ENCODE results near the gene MLANA. TPM values are rescaled to one million over a fixed set of nuclear protein-coding genes. Genes with fewer than 3 reads are reported as not detected.

Gene MLANA
- total and polyA plus RNA-seq, 9 donors: 0.44 to 5.7 (median 0.66) TPM; not detected in 1

DNA sequence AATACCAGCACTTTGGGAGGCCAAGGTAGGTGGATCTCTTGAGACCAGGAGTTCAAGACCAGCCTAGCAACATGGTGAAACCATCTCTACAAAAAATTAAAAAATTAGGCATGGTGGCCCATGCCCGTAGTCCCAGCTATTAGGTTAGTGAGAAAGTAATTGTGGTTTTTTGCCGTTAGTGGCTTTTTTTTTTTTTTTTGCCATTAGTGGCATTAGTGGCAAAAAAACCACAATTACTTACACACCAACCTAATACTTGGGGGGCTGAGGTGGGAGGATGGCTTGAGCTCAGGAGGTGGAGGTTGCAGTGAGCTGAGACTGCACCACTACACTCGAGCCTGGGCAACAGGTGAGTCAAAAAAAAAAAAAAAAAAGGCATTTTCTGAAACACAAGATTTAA, 27.8 kb downstream of the MLANA start:
- DNase-seq: no peak
- Histone ChIP-seq H3K27me3 (ENCODE audit: control insufficient read depth, insufficient read depth, low read length) (no peaks in the 10 kb centered on the region), H3K27ac (ENCODE audit: low read length) (no peak overlapping the region), H3K36me3 (ENCODE audit: control insufficient read depth, insufficient read depth, low read length) (peaks cover 23% of the 10 kb centered on the region), H3K4me1 (ENCODE audit: control insufficient read depth, insufficient read depth, low read length) (no peaks in the 10 kb centered on the region), H3K4me3 (ENCODE audit: low read length) (no peak overlapping the region), H3K9me3 (replicated peaks; ENCODE audit: control insufficient read depth, low read depth, low read length) (no peaks in the 10 kb centered on the region)
- WGBS (ENCODE audit: insufficient coverage): no CpG with 5 or more reads among the region's 3 CpGs

DNA sequence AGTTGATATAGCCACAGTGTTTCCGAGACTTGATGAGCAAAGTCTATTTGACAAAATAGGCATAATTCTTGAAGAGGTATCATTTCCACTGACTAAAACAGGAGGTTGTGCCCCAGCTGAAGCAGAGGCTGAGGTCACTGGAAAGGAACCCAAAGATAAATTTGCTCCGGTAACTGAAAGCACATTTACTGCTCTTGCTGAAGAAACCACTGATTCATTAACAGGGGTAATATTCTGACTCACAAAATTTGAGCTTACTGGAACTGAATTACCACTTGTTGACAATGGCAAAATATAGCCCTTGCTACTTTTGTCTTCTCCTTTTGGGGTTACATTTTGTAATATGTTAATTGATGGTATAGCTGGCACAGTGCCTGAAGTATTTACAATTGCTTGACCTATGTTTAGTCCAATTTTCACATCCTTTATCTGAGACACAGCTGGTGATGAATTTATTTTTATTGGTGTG, 30.2 kb downstream of the MLANA start:
- H3K27me3 ChIP-seq (ENCODE audit: control insufficient read depth, insufficient read depth, low read length): no peaks in the 10 kb centered on the region
- H3K27ac ChIP-seq (ENCODE audit: low read length): no peak overlapping the region
- H3K4me3 ChIP-seq (ENCODE audit: low read length): no peak overlapping the region
- WGBS (ENCODE audit: insufficient coverage): 100% methylated on average over 1 of the region's 2 CpGs
- no peaks in the 10 kb centered on the region for H3K4me1 ChIP-seq (ENCODE audit: control insufficient read depth, insufficient read depth, low read length)
- H3K9me3 ChIP-seq (replicated peaks; ENCODE audit: control insufficient read depth, low read depth, low read length): no peaks in the 10 kb centered on the region
- peaks cover 23% of the 10 kb centered on the region for H3K36me3 ChIP-seq (ENCODE audit: control insufficient read depth, insufficient read depth, low read length)
- DNase-seq: no peak

DNA sequence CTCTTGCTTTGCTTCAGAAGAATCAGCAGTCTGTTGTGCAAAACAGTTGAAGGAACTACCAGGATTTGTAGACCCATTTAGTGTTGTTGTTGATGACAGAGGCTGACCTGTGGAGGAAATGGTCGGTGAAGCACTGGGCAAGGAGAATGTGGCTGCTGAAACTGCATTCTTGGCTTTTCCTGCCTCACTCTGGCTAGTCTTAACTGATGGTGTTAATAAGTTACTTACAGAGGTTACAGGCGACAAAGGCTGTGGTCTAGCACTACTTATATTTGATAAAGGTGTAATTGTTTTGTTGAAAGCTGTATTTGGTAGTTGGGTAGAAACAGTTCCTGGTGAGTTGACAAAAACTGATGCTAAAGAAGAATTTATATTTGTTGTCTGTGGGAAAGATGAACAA, 31.5 kb downstream of the MLANA start:
- DNase-seq: no peak
- peaks cover 23% of the 10 kb centered on the region for H3K36me3 ChIP-seq (ENCODE audit: control insufficient read depth, insufficient read depth, low read length)
- no peak overlapping the region for H3K27ac ChIP-seq (ENCODE audit: low read length)
- H3K9me3 ChIP-seq (replicated peaks; ENCODE audit: control insufficient read depth, low read depth, low read length): no peaks in the 10 kb centered on the region
- no peaks in the 10 kb centered on the region for H3K27me3 ChIP-seq (ENCODE audit: control insufficient read depth, insufficient read depth, low read length)
- WGBS (ENCODE audit: insufficient coverage): 100% methylated on average over 2 of the region's 2 CpGs
- no peaks in the 10 kb centered on the region for H3K4me1 ChIP-seq (ENCODE audit: control insufficient read depth, insufficient read depth, low read length)
- H3K4me3 ChIP-seq (ENCODE audit: low read length): no peak overlapping the region

DNA sequence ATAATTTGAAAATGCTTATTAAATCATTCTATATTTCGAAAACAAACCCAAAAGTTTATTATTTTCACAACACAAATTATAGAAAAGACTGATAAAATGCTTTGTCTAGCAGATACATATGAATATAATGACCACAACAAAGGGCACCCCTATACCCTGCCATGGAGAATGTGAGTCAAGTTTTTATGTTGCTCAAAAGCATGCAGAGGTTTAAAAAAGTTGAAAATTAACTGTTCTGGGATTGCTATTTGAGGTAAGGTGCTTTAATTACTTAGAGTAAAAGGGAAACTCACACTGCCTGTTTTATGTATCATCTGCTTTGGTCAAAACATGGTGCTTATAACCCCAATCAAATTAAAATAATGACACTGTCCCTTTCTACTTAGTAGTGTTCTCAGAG, 41.0 kb downstream of the MLANA start:
- WGBS (ENCODE audit: insufficient coverage): no CpG with 5 or more reads among the region's 1 CpG
- H3K27me3 ChIP-seq (ENCODE audit: control insufficient read depth, insufficient read depth, low read length): no peaks in the 10 kb centered on the region
- no peaks in the 10 kb centered on the region for H3K4me1 ChIP-seq (ENCODE audit: control insufficient read depth, insufficient read depth, low read length)
- no peak for DNase-seq
- no peak overlapping the region for H3K4me3 ChIP-seq (ENCODE audit: low read length)
- H3K36me3 ChIP-seq (ENCODE audit: control insufficient read depth, insufficient read depth, low read length): peaks cover 5% of the 10 kb centered on the region
- no peak overlapping the region for H3K27ac ChIP-seq (ENCODE audit: low read length)
- H3K9me3 ChIP-seq (replicated peaks; ENCODE audit: control insufficient read depth, low read depth, low read length): no peaks in the 10 kb centered on the region

DNA sequence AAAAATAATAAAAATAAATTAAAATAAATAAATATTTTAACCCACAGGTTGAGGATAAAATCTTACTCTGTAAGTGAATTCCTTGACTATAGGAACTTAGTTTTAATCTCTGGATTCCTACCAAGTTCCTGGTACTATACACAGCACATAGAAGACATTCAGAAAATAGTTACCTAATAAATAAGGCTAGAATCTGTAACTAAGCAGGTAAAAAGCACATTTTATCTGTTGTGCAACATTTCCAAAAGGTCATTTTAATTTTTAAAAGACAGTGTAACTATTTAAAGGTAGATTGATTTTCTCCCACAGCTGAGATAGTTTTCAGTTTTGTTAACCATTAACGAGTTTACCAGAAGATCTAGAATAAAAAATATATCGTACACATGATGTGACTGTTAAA, 47.8 kb downstream of the MLANA start:
- no peak for DNase-seq
- Histone ChIP-seq H3K9me3 (replicated peaks; ENCODE audit: control insufficient read depth, low read depth, low read length) (no peaks in the 10 kb centered on the region), H3K36me3 (ENCODE audit: control insufficient read depth, insufficient read depth, low read length) (no peaks in the 10 kb centered on the region), H3K27me3 (ENCODE audit: control insufficient read depth, insufficient read depth, low read length) (no peaks in the 10 kb centered on the region), H3K27ac (ENCODE audit: low read length) (no peak overlapping the region), H3K4me3 (ENCODE audit: low read length) (no peak overlapping the region), H3K4me1 (ENCODE audit: control insufficient read depth, insufficient read depth, low read length) (no peaks in the 10 kb centered on the region)
- WGBS (ENCODE audit: insufficient coverage): no CpG with 5 or more reads among the region's 2 CpGs

DNA sequence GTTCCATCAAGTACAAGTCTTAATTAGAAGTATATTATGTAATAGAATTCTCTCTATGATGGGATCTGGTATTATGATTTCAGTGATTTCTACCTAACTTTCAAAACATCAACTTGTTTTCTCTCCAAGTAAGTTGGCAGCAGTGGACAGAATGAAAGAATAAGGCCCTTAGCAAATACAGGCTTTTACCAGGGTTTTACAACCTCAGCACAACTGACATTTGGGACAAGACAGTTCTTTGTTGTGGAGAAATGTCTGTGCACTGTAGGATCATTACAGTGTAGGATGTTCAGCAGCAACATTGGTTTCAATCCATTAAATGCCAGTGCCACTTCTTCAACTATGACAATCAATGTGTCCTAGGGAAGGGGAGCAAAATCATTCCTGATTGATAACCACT, 48.8 kb downstream of the MLANA start:
- Histone ChIP-seq H3K4me1 (ENCODE audit: control insufficient read depth, insufficient read depth, low read length) (no peaks in the 10 kb centered on the region), H3K27ac (ENCODE audit: low read length) (no peak overlapping the region), H3K27me3 (ENCODE audit: control insufficient read depth, insufficient read depth, low read length) (no peaks in the 10 kb centered on the region), H3K4me3 (ENCODE audit: low read length) (no peak overlapping the region), H3K36me3 (ENCODE audit: control insufficient read depth, insufficient read depth, low read length) (no peaks in the 10 kb centered on the region), H3K9me3 (replicated peaks; ENCODE audit: control insufficient read depth, low read depth, low read length) (no peaks in the 10 kb centered on the region)
- DNase-seq: no peak

DNA sequence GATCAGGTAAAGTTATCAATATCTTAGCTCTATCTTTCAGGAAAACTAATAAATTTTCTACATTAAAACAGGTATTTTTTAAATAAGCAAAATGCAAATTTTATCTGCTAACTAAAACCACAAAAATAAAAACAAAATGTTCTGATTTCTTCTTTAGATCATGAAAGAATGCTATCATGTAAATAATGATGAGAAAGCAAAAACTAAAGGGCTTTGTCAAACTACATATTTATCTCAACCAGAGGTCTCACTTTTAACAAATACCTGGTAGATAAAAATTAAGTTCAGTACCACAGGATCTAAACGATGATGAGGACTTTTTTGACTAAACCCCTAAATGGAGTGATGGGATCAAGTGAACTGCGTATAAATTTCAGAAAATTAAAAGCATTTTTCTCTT, 50.5 kb downstream of the MLANA start:
- no CpG with 5 or more reads among the region's 2 CpGs for WGBS (ENCODE audit: insufficient coverage)
- H3K27me3 ChIP-seq (ENCODE audit: control insufficient read depth, insufficient read depth, low read length): no peaks in the 10 kb centered on the region
- H3K9me3 ChIP-seq (replicated peaks; ENCODE audit: control insufficient read depth, low read depth, low read length): no peaks in the 10 kb centered on the region
- H3K4me3 ChIP-seq (ENCODE audit: low read length): no peak overlapping the region
- H3K4me1 ChIP-seq (ENCODE audit: control insufficient read depth, insufficient read depth, low read length): no peaks in the 10 kb centered on the region
- no peak overlapping the region for H3K27ac ChIP-seq (ENCODE audit: low read length)
- no peaks in the 10 kb centered on the region for H3K36me3 ChIP-seq (ENCODE audit: control insufficient read depth, insufficient read depth, low read length)
- DNase-seq: no peak

DNA sequence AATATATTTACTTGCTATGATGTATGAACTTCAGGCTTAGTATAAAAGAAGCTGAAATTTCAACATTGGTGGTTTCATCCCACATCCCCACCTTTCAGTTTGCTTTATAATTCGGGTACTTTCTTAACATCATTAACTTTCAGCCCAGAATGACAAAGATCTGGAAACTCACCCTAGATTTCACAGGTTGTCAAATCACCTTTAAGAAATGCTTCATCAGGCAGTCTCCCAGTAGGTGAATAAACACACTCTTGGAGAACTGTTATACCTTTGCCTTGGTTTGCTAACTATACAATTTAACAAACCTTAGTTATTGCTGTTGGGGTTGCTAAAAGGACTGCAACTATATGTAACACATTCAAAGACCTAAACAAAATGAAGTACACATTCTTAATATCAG, 54.4 kb downstream of the MLANA start:
- no peak for DNase-seq
- Histone ChIP-seq H3K9me3 (replicated peaks; ENCODE audit: control insufficient read depth, low read depth, low read length) (no peaks in the 10 kb centered on the region), H3K36me3 (ENCODE audit: control insufficient read depth, insufficient read depth, low read length) (no peaks in the 10 kb centered on the region), H3K4me3 (ENCODE audit: low read length) (no peak overlapping the region), H3K27me3 (ENCODE audit: control insufficient read depth, insufficient read depth, low read length) (no peaks in the 10 kb centered on the region), H3K4me1 (ENCODE audit: control insufficient read depth, insufficient read depth, low read length) (no peaks in the 10 kb centered on the region), H3K27ac (ENCODE audit: low read length) (no peak overlapping the region)
- 100% methylated on average over 1 of the region's 1 CpG for WGBS (ENCODE audit: insufficient coverage)

DNA sequence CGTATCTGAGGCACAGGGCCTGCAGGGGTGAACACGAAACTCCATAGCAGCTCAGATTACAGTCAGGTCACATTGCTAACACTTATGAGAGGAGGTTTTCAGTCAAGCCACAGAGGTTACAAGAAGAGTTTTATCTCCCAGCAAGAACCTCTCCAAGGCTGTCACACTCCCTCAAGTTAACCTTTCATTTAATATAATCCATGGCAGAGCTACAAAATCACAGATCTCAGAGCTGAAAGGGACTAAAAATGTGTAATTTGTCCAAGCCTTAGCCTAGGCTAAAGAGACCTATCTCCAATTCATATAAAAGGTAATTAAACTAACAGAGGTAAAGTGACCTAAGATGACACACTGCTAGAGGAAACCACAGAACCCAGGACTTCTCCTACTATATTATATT, 57.2 kb downstream of the MLANA start:
- no CpG with 5 or more reads among the region's 2 CpGs for WGBS (ENCODE audit: insufficient coverage)
- Histone ChIP-seq H3K27ac (ENCODE audit: low read length) (no peak overlapping the region), H3K36me3 (ENCODE audit: control insufficient read depth, insufficient read depth, low read length) (no peaks in the 10 kb centered on the region), H3K4me1 (ENCODE audit: control insufficient read depth, insufficient read depth, low read length) (no peaks in the 10 kb centered on the region), H3K4me3 (ENCODE audit: low read length) (no peak overlapping the region), H3K27me3 (ENCODE audit: control insufficient read depth, insufficient read depth, low read length) (no peaks in the 10 kb centered on the region), H3K9me3 (replicated peaks; ENCODE audit: control insufficient read depth, low read depth, low read length) (no peaks in the 10 kb centered on the region)
- peak; percentile 12 for DNase-seq

DNA sequence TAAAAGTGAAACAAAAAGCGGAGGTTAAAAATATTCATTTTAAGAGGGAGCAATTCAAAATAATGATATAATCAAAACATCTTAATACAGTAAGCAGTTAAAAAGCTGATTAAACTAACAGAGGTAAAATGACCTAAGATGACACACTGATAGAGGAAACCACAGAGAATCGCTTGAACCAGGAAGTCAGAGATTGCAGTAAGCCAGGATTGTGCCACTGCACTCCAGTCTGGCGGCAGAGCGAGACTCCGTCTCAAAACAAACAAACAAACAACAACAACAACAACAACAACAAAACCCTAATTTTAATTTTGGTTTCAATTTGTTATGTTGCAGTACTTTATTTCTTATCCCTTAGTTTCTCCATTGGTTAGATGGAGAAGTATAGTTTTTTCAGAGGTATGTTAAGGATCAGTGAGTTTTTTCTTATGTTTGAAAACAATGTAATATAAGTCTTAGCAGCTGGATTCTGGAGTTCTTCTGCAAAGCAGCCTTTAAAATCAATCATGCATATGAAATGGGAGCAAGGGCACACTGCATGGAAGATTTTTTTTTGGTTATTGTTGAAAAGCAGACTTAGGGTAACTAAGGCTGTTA, 58.5 kb downstream of the MLANA start:
- peak; percentile 8 for DNase-seq
- Histone ChIP-seq H3K36me3 (ENCODE audit: control insufficient read depth, insufficient read depth, low read length) (no peaks in the 10 kb centered on the region), H3K27me3 (ENCODE audit: control insufficient read depth, insufficient read depth, low read length) (no peaks in the 10 kb centered on the region), H3K27ac (ENCODE audit: low read length) (no peak overlapping the region), H3K4me3 (ENCODE audit: low read length) (no peak overlapping the region), H3K4me1 (ENCODE audit: control insufficient read depth, insufficient read depth, low read length) (no peaks in the 10 kb centered on the region), H3K9me3 (replicated peaks; ENCODE audit: control insufficient read depth, low read depth, low read length) (no peaks in the 10 kb centered on the region)
- WGBS (ENCODE audit: insufficient coverage): no CpG with 5 or more reads among the region's 5 CpGs

DNA sequence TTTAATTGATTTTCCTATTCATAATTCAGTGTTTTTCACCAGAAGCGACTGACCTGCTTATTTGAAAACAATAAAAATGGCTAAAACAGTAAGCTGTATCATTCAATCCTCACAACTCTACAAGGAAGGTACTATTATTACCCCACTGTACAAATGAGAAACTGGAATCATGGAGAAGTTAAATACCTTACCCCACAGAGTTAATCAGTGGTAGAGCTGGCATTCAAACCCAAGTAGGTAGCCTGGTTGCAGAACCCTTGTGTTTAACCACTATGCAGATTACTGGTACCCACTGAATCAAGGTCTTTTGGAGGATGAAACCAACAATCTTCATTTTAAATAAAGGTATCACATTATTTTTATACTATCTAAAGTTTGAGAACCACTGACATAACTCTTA, 59.6 kb downstream of the MLANA start:
- H3K4me3 ChIP-seq (ENCODE audit: low read length): no peak overlapping the region
- H3K27me3 ChIP-seq (ENCODE audit: control insufficient read depth, insufficient read depth, low read length): no peaks in the 10 kb centered on the region
- DNase-seq: no peak
- peaks cover 2% of the 10 kb centered on the region for H3K36me3 ChIP-seq (ENCODE audit: control insufficient read depth, insufficient read depth, low read length)
- WGBS (ENCODE audit: insufficient coverage): no CpG with 5 or more reads among the region's 1 CpG
- H3K4me1 ChIP-seq (ENCODE audit: control insufficient read depth, insufficient read depth, low read length): no peaks in the 10 kb centered on the region
- H3K27ac ChIP-seq (ENCODE audit: low read length): no peak overlapping the region
- H3K9me3 ChIP-seq (replicated peaks; ENCODE audit: control insufficient read depth, low read depth, low read length): no peaks in the 10 kb centered on the region
